ENCODE data around the gene TMEM190.
A peak's percentile ranks its signal among the peaks of the same experiment; 100 is the strongest.
"Not testable (repeated sequence)": the region's sequence is repeated elsewhere in the genome, so short reads cannot be mapped to it uniquely, and the experiment has no call there.

The TMEM190 gene

DNA sequence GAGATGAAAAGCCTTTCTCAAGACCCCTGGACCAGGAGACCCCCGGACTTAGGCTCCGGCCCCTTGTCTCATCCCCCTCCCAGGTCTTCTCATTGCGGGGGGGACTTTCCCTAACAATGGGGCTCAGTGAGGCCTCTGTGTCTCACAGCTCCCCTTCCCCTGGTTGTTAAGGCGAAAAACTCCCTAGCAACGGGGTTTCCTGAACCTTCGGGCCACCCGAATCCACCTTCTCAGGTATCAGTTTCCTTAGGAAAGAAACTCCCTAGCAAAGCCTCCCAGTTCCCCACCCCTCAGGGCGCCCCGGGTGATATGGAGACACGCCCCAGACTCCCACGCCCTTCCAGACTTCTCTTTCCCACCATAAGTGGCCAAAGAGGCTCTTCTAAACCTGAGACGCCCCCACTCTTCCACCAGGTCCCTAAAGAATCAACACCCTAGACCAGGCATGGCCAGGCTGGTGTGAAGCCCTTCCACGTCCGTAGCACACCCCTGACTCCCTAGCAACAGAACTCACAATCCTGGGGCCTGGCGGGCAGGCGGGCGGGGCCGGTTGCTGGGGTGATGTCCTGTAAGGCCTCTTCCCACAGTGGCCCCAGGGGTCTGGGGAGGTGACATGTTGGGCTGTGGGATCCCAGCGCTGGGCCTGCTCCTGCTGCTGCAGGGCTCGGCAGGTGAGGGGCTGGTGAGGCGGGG, at the start of gene TMEM190:
TSS of gene TMEM190 (plus strand) at position 586 of the 693 bp plus-strand sequence. CDS start at position 614, 28 bp downstream.
- TF ChIP-seq, protein P1, sequence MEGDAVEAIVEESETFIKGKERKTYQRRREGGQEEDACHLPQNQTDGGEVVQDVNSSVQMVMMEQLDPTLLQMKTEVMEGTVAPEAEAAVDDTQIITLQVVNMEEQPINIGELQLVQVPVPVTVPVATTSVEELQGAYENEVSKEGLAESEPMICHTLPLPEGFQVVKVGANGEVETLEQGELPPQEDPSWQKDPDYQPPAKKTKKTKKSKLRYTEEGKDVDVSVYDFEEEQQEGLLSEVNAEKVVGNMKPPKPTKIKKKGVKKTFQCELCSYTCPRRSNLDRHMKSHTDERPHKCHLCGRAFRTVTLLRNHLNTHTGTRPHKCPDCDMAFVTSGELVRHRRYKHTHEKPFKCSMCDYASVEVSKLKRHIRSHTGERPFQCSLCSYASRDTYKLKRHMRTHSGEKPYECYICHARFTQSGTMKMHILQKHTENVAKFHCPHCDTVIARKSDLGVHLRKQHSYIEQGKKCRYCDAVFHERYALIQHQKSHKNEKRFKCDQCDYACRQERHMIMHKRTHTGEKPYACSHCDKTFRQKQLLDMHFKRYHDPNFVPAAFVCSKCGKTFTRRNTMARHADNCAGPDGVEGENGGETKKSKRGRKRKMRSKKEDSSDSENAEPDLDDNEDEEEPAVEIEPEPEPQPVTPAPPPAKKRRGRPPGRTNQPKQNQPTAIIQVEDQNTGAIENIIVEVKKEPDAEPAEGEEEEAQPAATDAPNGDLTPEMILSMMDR (conservative IDR thresholded peaks at IDR 0.05) = no peak
- TF ChIP-seq ZFX (IDR thresholded peaks at IDR 0.05) = no peak
- H3K27ac ChIP-seq = no peak within 1 kb of the TSS

DNA sequence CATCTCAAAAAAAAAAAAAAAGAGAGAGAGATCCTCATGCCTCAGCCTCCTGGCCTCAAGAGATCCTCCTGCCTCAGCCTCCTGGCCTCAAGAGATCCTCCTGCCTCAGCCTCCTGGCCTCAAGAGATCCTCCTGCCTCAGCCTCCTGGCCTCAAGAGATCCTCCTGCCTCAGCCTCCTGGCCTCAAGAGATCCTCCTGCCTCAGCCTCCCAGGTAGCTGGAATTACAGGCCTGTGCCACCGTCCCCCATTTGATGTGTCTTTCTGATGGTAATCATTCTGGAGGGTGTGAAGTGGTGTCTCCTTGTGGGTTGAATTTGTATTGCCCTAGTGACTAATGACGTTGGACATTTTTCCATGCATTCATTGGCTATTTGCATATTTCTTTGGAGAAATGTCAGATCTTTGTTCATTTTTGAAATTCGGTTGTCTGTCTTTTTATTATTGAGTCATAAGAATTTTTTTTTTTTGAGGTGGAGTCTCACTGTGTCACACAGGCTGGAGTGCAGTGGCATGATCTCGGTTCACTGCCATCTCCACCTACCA, 47.8 kb upstream of the TMEM190 start:
- H3K27ac ChIP-seq = not testable (repeated sequence)

DNA sequence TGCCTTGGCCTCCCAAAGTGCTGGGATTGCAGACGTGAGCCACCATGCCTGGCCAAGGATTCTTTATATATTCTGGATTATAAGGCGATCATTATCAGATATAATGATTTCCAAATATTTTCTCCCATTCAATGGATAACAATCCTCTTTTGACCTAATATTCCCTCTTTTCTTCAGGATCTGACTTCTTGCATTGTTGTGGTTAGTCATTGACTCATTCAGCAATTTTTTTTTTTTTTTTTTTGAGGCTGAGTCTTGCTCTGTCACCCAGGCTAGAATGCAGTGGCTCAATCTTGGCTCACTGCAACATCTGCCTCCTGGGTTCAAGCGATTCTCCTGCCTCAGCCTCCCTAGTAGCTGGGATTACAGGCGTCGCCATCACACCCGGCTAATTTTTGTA, 46.8 kb upstream of the TMEM190 start:
- not testable (repeated sequence) for H3K27ac ChIP-seq

DNA sequence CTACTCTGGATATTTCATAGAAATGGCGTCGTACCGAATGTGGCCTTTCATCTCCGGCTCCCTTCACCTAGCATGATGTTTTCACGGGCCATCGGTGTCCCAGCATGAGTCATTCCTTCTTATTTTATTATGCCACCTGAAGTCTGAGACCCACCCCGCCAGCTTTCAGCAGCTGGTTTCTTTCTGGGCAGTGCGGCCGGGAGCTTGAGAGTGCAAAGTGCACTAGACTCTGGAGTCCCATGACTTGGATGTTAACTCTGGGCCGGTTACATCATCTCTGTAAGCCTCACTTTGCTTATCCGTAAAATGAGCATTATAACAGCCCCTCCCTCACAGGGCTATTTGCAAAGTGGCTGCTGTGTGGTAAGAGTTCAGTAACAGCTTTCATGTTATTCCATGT, 42.8 kb upstream of the TMEM190 start:
- TF ChIP-seq, protein P1 (conservative IDR thresholded peaks at IDR 0.05) = no peak
- no peak for TF ChIP-seq ZFX (IDR thresholded peaks at IDR 0.05)
- H3K27ac ChIP-seq = no peak overlapping the region

DNA sequence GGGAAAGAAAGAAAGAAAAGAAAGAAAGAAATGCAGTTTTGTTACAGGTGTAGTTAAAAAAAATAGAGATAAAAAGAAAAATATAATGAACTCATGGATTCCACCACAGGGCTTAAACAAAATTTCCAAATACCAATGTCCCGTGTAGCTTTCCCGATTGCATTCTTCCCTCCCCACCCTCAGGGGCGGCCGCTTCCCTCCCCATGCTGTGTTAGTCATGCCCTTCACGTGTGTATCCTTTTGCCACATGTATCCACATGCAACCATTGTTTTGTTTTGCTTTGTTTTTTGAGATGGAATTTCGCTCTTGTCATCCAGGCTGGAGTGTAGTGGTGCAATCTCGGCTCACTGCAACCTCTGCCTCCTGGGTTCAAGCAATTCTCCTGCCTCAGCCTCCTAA, 40.5 kb upstream of the TMEM190 start:
- no peak overlapping the region for H3K27ac ChIP-seq
- no peak for TF ChIP-seq ZFX (IDR thresholded peaks at IDR 0.05)
- TF ChIP-seq, protein P1 (conservative IDR thresholded peaks at IDR 0.05) = no peak

DNA sequence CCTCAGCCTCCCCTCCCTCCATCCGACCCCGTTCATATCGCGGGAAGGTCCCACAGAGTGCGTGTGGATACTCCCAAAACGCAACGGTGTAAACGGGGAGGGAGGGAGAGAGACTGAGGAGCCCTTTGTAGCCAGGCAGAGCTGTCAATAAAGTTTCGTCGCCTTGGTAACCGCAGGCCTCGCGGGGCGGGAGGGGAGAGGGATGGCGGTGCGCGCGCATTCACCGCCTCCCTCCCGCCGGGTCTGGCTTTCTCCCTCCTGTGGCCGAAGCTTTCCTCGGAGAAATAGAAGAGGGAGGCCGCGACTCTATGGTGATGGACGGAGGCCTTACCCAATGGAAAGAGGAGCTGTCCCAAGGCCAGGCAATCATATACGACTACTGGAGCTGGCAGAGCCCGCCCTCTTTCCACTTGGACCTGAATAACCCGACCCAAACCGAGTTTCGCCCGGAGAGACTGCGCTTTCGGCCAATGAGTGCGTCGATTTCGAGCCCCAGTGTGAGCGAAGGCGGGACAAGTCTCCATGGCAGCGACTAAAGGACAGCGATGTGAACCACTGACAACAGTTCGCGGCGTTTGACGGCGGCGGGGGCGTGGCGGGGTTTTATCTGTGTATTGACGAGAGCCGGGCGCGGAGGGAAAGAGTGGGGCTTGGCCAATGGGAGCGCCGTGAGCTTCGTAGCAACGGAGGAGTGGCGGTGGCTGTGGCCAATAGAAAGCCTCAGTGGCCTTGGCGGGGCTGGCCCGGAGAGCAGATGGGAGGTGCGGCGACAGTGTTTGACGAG, 37.3 kb upstream of the TMEM190 start, which contains the start of gene KMT5C:
TSS of gene KMT5C (plus strand) at position 772 of the 784 bp plus-strand sequence. CDS start 2,061 bp downstream, outside the sequence.
- TF ChIP-seq ZFX (IDR thresholded peaks at IDR 0.05) = no peak
- TF ChIP-seq, protein P1 (conservative IDR thresholded peaks at IDR 0.05) = no peak
- H3K27ac ChIP-seq = peak within 1 kb of the TSS; percentile 88

DNA sequence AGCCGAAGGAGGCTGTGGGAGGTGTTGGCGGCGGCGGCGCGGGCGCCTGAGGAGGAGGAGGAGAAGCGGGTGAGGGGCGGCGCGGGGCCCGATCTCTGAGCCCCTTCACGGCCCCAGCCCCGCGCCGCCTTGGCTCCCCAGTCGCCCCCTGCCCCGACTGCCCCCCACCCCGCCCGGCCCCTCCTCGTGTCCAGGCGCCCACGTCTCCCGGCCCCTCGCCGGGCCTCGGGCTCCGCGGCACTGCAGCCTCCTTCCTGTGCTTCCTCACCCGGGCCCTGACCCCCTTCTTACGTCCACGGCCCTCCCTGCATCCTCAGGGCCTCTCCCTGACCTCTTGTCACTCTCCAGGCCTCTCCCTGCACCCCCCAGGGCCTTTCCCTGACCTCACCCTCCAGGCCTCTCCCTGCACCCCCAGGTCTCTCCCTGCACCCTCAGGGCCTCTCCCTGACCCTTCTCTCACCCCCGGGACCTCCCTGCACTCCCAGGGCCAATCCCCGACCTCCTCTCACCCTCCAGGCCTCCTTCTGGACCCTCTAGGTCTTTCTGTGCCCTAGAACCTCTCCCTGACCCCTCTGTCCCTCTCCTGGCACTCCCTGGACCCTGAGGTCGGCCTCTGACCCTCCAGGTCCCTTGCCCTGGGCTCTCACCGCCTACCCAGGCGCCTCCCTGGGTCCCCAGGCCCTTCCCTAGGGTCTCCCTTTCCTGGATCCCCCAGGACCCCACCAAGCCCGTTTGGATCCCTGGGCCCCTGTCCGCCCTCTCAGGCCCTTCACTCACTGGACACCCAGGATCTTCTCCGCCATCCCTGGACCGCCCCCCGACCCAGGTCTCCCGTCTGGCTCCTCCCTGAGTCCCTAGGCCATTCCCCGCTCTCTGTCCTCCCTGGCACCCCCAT, 36.5 kb upstream of the TMEM190 start:
- peak overlapping the region; percentile 88 for H3K27ac ChIP-seq
- no peak; the same call in 1 of the 2 replicates for TF ChIP-seq ZFX (IDR thresholded peaks at IDR 0.05)
- TF ChIP-seq, protein P1 (conservative IDR thresholded peaks at IDR 0.05) = no peak

All from C4-2B (cell line).